Adipocyte (in vitro differentiated cells): ENCODE data around the gene SMYD2.

Experiments
- DNase-seq: peaks from one replicate; pipeline ENCODE4 v3.0.0-alpha.2; 2015; ENCODE audit warnings: low read depth
- H3K27me3 ChIP-seq: replicated peaks from 2 replicates; pipeline ENCODE4 v1.7.0; 2013; ENCODE audit warnings: mild to moderate bottlenecking, low read length, moderate library complexity; ENCODE audit not compliant: control insufficient read depth, insufficient read depth
- H3K36me3 ChIP-seq: 2 replicates; pipeline ENCODE4 v1.7.0; 2013; ENCODE audit warnings: low read length, mild to moderate bottlenecking, moderate library complexity; ENCODE audit not compliant: control insufficient read depth, insufficient read depth, severe bottlenecking
- H3K4me1 ChIP-seq: 2 replicates; pipeline ENCODE4 v1.7.0; 2013; ENCODE audit warnings: mild to moderate bottlenecking, low read length, moderate library complexity; ENCODE audit not compliant: control insufficient read depth, insufficient read depth
- H3K4me3 ChIP-seq: 2 replicates; pipeline ENCODE4 v1.7.0; 2013; ENCODE audit warnings: mild to moderate bottlenecking, low read length, moderate library complexity
- H3K9ac ChIP-seq: 2 replicates; pipeline ENCODE4 v1.7.0; 2013; ENCODE audit warnings: mild to moderate bottlenecking, low read length, moderate library complexity
- H3K9me3 ChIP-seq: 2 replicates; pipeline ENCODE4 v1.7.0; 2013; ENCODE audit warnings: mild to moderate bottlenecking, low read length, moderate library complexity; ENCODE audit not compliant: control insufficient read depth

Gene SMYD2

DNA sequence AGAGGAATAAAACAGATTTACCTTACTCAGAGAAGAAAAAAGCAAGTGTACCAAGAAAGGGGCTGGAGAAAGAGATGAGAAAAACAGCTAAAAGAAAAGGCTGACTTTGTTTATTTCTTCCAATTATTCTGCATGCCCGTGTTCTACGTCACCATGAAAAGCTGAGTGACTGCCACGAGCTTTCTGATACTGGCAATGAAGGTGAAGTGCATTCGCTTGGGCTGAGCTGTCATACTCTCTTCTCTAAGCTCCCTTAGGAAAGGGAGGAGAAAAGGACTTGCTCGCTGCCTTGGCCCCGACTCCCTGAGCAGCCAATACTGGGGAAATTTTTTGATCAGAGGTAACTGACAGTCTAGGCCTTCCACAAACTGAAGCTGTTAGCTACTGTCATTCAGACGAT, 105.4 kb downstream of the SMYD2 start:
- no peak for DNase-seq
- Histone ChIP-seq H3K4me3 (no peak overlapping the region), H3K36me3 (peaks cover 63% of the 10 kb centered on the region), H3K27me3 (no peaks in the 10 kb centered on the region), H3K9me3 (no peaks in the 10 kb centered on the region), H3K4me1 (no peaks in the 10 kb centered on the region), H3K9ac (no peak overlapping the region)
